ENCODE results near the gene KLF1. TPM values are rescaled to one million over a fixed set of nuclear protein-coding genes. Genes with fewer than 3 reads are reported as not detected.

Gene KLF1
- total and polyA plus RNA-seq, 2 of the 13 experiments (the other 11 are each of a cell fraction or from before 2014, with no cell fraction given), result not detected

- TF ChIP-seq EP300 (IDR thresholded peaks at IDR 0.05; ENCODE audit: low read depth in 2 of 2, low read length in 2 of 2) (no peak; a peak in 1 of 4 replicates), EP300 (CRISPR knock-in tag; IDR thresholded peaks at IDR 0.05; ENCODE audit: borderline replicate concordance) (no peak), TFDP1 (CRISPR knock-in tag; IDR thresholded peaks at IDR 0.05; ENCODE audit: borderline replicate concordance) (peak; percentile 49; the same call in 1 of the 2 replicates), ZFP36L1 (CRISPR knock-in tag; IDR thresholded peaks at IDR 0.05) (no peak), GRHL1 (CRISPR knock-in tag; conservative IDR thresholded peaks at IDR 0.05) (no peak), ZFP91 (CRISPR knock-in tag; IDR thresholded peaks at IDR 0.05; ENCODE audit: borderline replicate concordance) (peak; percentile 54; the same call in 1 of the 2 replicates), ZMAT3 (CRISPR knock-in tag; conservative IDR thresholded peaks at IDR 0.05) (no peak), ZNF343 (CRISPR knock-in tag; IDR thresholded peaks at IDR 0.05) (0 out of 2 replicates have a peak, but pooled peaks have one; percentile 19), SMC3 (IDR thresholded peaks at IDR 0.05; ENCODE audit: low read length) (peak; percentile 38; the same call in 1 of the 2 replicates), ZFP36 (IDR thresholded peaks at IDR 0.05; ENCODE audit: borderline replicate concordance, low read depth, low read length, partially characterized antibody) (no peak), ZNF205 (CRISPR knock-in tag; IDR thresholded peaks at IDR 0.05) (0 out of 2 replicates have a peak, but pooled peaks have one; percentile 39), MEIS2 (CRISPR knock-in tag; IDR thresholded peaks at IDR 0.05) (peak; percentile 36; the same call in 1 of the 2 replicates), ZBTB7A (CRISPR knock-in tag; IDR thresholded peaks at IDR 0.05) (no peak), FOXA1 (IDR thresholded peaks at IDR 0.05) (no peak), FOXA1 (CRISPR knock-in tag; IDR thresholded peaks at IDR 0.05) (peak; percentile 42), SPEN (CRISPR knock-in tag; IDR thresholded peaks at IDR 0.05; ENCODE audit: low read depth) (0 out of 2 replicates have a peak, but pooled peaks have one; percentile 53), KDM2A (CRISPR knock-in tag; IDR thresholded peaks at IDR 0.05; ENCODE audit: borderline replicate concordance, low read depth) (peak; percentile 50; the same call in 1 of the 2 replicates), ZNF614 (CRISPR knock-in tag; IDR thresholded peaks at IDR 0.05; ENCODE audit: borderline replicate concordance) (0 out of 2 replicates have a peak, but pooled peaks have one; percentile 49), DZIP1 (CRISPR knock-in tag; IDR thresholded peaks at IDR 0.05) (no peak)
These were observed 22.0 kb downstream of the KLF1 start (continued) for GRCh38 chr19:12864721-12865715.
